ENCODE data around the gene TEX2.
"Not testable (repeated sequence)": the region's sequence is repeated elsewhere in the genome, so short reads cannot be mapped to it uniquely, and the experiment has no call there.

The TEX2 gene

GRCh38 chr17:64133546-64134215 lies 129.4 kb downstream of the TEX2 start:
- Mint-ChIP-seq H3K27me3 (ENCODE audit: low read depth) (peaks cover 3% of the 10 kb centered on the region), H3K27ac (peak overlapping the region; percentile 34), H3K4me3 (no peak overlapping the region), H3K4me1 (ENCODE audit: low read depth) (peaks cover 23% of the 10 kb centered on the region), H3K9me3 (no peaks in the 10 kb centered on the region), H3K36me3 (ENCODE audit: low read depth) (peaks cover 9% of the 10 kb centered on the region)

GRCh38 chr17:64131606-64132270 lies 131.3 kb downstream of the TEX2 start:
- Mint-ChIP-seq H3K4me1 (ENCODE audit: low read depth) (peaks cover 33% of the 10 kb centered on the region), H3K27ac (peak overlapping the region; percentile 36), H3K9me3 (no peaks in the 10 kb centered on the region), H3K36me3 (ENCODE audit: low read depth) (peaks cover 22% of the 10 kb centered on the region), H3K27me3 (ENCODE audit: low read depth) (no peaks in the 10 kb centered on the region), H3K4me3 (peak overlapping the region; percentile 31)

GRCh38 chr17:64130559-64131001 lies 132.5 kb downstream of the TEX2 start:
- no peaks in the 10 kb centered on the region for H3K27me3 Mint-ChIP-seq (ENCODE audit: low read depth)
- H3K4me1 Mint-ChIP-seq (ENCODE audit: low read depth), result peaks cover 45% of the 10 kb centered on the region
- H3K9me3 Mint-ChIP-seq, result no peaks in the 10 kb centered on the region
- peak overlapping the region; percentile 86 for H3K4me3 Mint-ChIP-seq
- H3K36me3 Mint-ChIP-seq (ENCODE audit: low read depth), result peaks cover 33% of the 10 kb centered on the region
- peak overlapping the region; percentile 98 for H3K27ac Mint-ChIP-seq

GRCh38 chr17:64129765-64130558 lies 133.1 kb downstream of the TEX2 start, which contains the start of gene ERN1:
Gene ERN1 (minus strand): TSS chr17:64130144. CDS start chr17:64130029, 115 bp downstream.
- Mint-ChIP-seq H3K4me1 (ENCODE audit: low read depth) (peaks cover 50% of the 10 kb centered on the region), H3K4me3 (peak within 1 kb of the TSS; percentile 99), H3K27me3 (ENCODE audit: low read depth) (no peaks in the 10 kb centered on the region), H3K9me3 (no peaks in the 10 kb centered on the region), H3K27ac (peak within 1 kb of the TSS; percentile 98), H3K36me3 (ENCODE audit: low read depth) (peaks cover 37% of the 10 kb centered on the region)

- Mint-ChIP-seq H3K4me3 (peak overlapping the region; percentile 99), H3K27me3 (ENCODE audit: low read depth) (no peaks in the 10 kb centered on the region), H3K9me3 (no peaks in the 10 kb centered on the region), H3K4me1 (ENCODE audit: low read depth) (peaks cover 55% of the 10 kb centered on the region), H3K36me3 (ENCODE audit: low read depth) (peaks cover 42% of the 10 kb centered on the region), H3K27ac (no peak overlapping the region)
Observed at GRCh38 chr17:64129515-64129764, 133.6 kb downstream of the TEX2 start.

GRCh38 chr17:64128787-64129514 lies 134.1 kb downstream of the TEX2 start:
- Mint-ChIP-seq H3K4me3 (peak overlapping the region; percentile 99), H3K36me3 (ENCODE audit: low read depth) (peaks cover 47% of the 10 kb centered on the region), H3K4me1 (ENCODE audit: low read depth) (peaks cover 57% of the 10 kb centered on the region), H3K9me3 (no peaks in the 10 kb centered on the region), H3K27me3 (ENCODE audit: low read depth) (no peaks in the 10 kb centered on the region), H3K27ac (peak overlapping the region; percentile 91)

- H3K27me3 Mint-ChIP-seq (ENCODE audit: low read depth), result no peaks in the 10 kb centered on the region
- peaks cover 59% of the 10 kb centered on the region for H3K36me3 Mint-ChIP-seq (ENCODE audit: low read depth)
- no peak overlapping the region for H3K27ac Mint-ChIP-seq
- peak overlapping the region; percentile 99 for H3K4me3 Mint-ChIP-seq
- H3K4me1 Mint-ChIP-seq (ENCODE audit: low read depth), result peaks cover 63% of the 10 kb centered on the region
- no peaks in the 10 kb centered on the region for H3K9me3 Mint-ChIP-seq
Observed at GRCh38 chr17:64126918-64127317, 136.1 kb downstream of the TEX2 start.

GRCh38 chr17:64125937-64126336 lies 137.1 kb downstream of the TEX2 start:
- no peak overlapping the region for H3K27ac Mint-ChIP-seq
- H3K4me1 Mint-ChIP-seq (ENCODE audit: low read depth), result peaks cover 63% of the 10 kb centered on the region
- no peaks in the 10 kb centered on the region for H3K27me3 Mint-ChIP-seq (ENCODE audit: low read depth)
- H3K4me3 Mint-ChIP-seq, result peak overlapping the region; percentile 99
- H3K36me3 Mint-ChIP-seq (ENCODE audit: low read depth), result peaks cover 68% of the 10 kb centered on the region
- H3K9me3 Mint-ChIP-seq, result no peaks in the 10 kb centered on the region

GRCh38 chr17:64124609-64125008 lies 138.5 kb downstream of the TEX2 start:
- H3K36me3 Mint-ChIP-seq (ENCODE audit: low read depth), result peaks cover 71% of the 10 kb centered on the region
- no peaks in the 10 kb centered on the region for H3K27me3 Mint-ChIP-seq (ENCODE audit: low read depth)
- H3K4me3 Mint-ChIP-seq, result peak overlapping the region; percentile 38
- no peak overlapping the region for H3K27ac Mint-ChIP-seq
- H3K4me1 Mint-ChIP-seq (ENCODE audit: low read depth), result peaks cover 66% of the 10 kb centered on the region
- H3K9me3 Mint-ChIP-seq, result no peaks in the 10 kb centered on the region

- H3K36me3 Mint-ChIP-seq (ENCODE audit: low read depth), result peaks cover 61% of the 10 kb centered on the region
- H3K4me3 Mint-ChIP-seq, result no peak overlapping the region
- H3K27me3 Mint-ChIP-seq (ENCODE audit: low read depth), result no peaks in the 10 kb centered on the region
- no peaks in the 10 kb centered on the region for H3K9me3 Mint-ChIP-seq
- H3K4me1 Mint-ChIP-seq (ENCODE audit: low read depth), result peaks cover 65% of the 10 kb centered on the region
- H3K27ac Mint-ChIP-seq, result no peak overlapping the region
Observed at GRCh38 chr17:64123114-64123513, 139.9 kb downstream of the TEX2 start.

- H3K9me3 Mint-ChIP-seq; H3K27me3 Mint-ChIP-seq (ENCODE audit: low read depth): not testable (repeated sequence)
- Mint-ChIP-seq H3K4me1 (ENCODE audit: low read depth) (peaks cover 63% of the 10 kb centered on the region), H3K27ac (peak overlapping the region; percentile 96), H3K4me3 (peak overlapping the region; percentile 82), H3K36me3 (ENCODE audit: low read depth) (peaks cover 57% of the 10 kb centered on the region)
Observed at GRCh38 chr17:64120972-64121786, 141.9 kb downstream of the TEX2 start.

- Mint-ChIP-seq H3K4me3 (peak overlapping the region; percentile 82), H3K9me3 (no peaks in the 10 kb centered on the region), H3K27ac (peak overlapping the region; percentile 96), H3K36me3 (ENCODE audit: low read depth) (peaks cover 57% of the 10 kb centered on the region), H3K27me3 (ENCODE audit: low read depth) (no peaks in the 10 kb centered on the region), H3K4me1 (ENCODE audit: low read depth) (peaks cover 63% of the 10 kb centered on the region)
Observed at GRCh38 chr17:64120159-64120810, 142.8 kb downstream of the TEX2 start.

All from T-helper 1 cell treated with Interleukin-12 subunit alpha and Interleukin-12 subunit beta and Interleukin-4 antibody, amounts not matched to agents 30 μg/mL and 1 μg/mL, for 36 hours (primary cell).